RPMI7951 (cell line): ENCODE results near the gene C4orf54. TPM values are rescaled to one million over a fixed set of nuclear protein-coding genes. Genes with fewer than 3 reads are reported as not detected.

Experiments
- DNase-seq: peaks from one replicate; pipeline ENCODE4 v3.0.0-alpha.2; 2012; ENCODE audit warnings: low read depth
- total RNA-seq: library from RNA; depleted of rRNA; stranded (reverse); fragments of >200 nt; shearing (Covaris generic); gene quantifications from 2 replicates; pipeline ENCODE4 v1.2.3, GENCODE V29; 2014; rRNA removed

C4orf54 gene
- total RNA-seq, 1 experiment from 2014 or later: 1.4 TPM

DNA sequence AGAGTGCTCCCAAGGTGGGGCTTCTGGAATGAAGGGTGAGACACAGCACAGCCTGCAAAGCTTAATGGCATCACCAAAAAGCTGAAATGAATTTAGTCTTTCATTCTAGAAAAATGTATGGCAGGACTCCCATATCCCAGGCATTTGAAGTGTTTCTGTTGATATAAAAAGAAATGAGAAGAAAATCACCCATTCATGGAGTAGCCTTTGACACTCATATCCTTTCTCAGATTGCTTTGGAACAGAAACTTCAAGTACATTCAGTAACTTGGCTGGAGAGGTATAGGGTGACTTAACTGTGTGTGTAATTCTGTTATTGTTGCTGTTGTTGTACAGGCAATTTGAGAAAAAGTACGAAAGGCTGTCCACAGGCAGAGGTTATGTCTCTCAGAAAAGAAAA lies 35.3 kb downstream of the C4orf54 start:
- no peak for DNase-seq

DNA sequence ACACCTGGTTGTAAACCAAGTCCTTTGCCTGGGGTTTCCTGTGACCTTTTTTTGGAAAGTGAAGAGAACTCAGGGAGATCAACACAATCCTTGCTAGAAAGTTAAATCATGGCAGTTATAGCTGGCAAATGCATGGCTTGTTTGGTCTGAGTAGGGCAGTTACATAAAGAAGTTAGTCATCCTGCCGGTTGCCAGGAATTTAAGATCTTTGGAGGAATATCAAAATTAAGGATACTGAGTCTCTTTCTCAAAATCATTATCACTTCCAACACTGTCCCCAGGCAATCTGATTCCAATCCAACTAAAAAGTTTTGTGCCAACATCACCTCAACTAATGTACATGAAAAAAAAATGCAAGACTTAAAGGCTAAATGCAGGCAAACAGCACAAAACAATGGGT lies 40.3 kb downstream of the C4orf54 start:
- DNase-seq: peak; percentile 60

DNA sequence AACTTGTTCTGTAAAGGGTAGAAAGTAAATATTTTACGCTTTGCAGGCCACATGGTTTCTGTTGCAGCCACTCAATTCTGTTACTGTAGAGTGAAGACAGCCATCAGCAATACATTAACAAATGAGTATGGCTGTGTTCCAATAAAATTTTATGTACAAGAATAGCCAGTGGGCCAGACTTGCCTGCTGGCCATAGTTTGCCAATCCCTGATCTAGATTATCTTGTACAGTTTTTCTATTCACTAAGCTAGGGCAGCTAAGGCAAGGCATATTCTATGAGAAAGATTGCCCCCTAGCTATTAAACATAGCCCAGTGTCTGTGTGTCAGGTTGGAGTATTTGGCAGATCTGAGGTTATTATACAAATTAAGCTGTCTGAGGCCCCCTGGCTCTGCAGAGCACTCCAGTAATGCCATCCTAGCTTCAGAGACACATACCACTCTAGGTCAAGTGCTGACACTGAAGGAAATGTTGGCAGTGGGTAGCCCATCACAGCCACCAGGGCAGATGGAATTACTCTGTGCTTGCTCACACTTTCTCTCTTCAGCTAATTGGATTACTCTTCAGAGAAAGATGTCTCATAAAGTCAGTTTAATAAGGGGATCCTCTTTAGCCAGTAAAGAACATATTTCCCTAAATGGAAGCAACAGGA lies 42.3 kb downstream of the C4orf54 start:
- DNase-seq: no peak

DNA sequence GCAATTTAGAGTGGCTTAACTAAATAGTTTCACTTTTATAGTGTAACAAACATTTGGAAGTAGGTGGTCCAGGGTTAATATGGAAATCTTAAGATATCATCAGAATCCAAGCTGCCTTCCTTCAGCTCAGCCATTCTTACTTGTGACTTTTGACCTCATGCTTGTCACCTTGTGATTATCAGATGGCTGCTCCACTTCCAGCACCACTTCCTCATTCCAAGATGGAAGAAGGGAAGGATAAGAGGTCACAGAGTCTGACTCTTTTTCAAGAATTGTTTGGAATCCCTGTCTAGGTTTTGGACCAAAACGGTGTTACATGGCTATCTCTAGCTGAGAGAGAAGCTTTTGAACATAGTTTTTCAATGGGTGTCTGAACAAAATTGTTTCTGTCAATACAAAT lies 43.1 kb downstream of the C4orf54 start:
- no peak for DNase-seq

DNA sequence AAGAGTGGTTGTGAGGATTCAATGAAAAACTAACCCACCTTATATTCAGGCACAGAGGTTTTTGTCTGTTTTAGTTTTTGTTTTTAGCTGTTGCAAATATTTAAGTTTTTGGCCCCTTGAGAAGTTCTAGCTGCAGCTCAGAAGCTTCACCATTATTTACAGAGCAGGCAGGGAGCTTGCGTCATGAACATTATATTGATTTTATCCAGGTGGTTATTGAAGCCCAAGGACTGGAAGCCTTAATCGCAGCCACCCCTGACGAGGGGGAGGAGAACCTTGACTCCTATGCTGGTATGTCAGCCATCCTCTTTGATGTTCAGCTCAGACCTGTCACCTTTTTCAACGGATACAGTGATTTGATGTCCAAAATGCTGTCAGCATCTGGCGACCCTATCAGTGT lies 44.9 kb downstream of the C4orf54 start:
- DNase-seq: no peak

DNA sequence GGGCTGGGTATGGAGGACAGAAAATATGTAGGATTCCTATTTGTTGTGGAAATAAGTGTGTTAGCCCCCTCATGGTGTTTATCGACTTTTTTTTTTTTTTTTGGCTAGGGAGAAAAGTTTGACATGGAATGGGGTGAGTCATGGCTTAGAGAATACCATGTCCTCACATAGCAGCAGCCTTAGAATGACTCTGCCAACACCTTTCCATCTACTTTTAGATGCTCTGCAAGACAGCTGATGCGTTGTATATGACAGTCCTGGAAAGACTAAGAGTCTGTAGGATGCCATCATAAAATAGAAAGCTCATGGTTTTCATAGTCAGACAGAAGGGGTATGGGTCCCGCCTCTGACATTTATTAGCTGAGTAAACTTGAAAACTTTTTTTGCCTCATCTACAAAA lies 45.3 kb downstream of the C4orf54 start:
- no peak for DNase-seq

DNA sequence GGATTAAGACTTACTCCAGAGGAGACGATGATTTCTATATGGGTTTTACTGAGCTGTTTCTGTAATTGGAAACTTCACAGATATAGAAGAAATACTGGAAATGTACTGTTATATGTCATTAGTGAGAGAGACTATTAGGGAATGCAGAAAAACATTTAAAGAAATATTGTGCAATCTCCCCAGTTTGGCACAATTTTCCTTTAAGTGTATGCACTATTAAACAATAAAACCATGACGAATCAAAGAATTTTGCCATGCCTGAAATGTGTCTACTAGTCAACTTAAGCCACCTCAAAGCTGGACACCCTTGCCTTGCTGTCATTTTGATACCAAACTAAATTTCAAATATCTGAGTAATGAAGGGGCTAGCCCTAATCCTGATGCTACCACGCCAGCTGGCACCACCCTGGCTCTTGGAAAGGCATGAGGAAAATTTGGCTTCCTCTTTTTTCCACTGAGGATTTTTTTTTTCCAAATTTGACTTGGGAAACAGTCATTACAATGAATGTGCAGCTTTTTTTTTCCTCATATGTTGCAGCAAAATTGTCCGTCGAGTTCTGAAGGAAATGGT lies 46.9 kb downstream of the C4orf54 start:
- no peak for DNase-seq

DNA sequence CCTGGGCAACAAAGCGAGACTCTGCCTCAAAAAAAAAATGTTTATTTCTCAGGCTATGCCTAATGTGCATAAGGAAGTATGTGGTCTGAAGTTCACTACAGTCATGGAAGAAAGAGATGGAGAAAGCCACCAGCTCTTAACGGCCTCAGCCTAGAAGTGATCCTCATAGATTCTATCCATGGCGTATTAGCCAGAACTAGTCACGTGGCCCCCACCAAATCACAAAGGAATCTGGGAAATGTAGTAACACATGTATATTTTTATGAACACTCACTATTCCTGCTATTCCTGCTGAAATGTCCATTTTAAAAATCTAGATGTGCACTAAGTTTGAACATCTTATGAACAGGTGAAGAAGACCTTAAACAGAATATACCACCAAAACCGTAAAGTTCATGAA lies 49.2 kb downstream of the C4orf54 start:
- no peak for DNase-seq

Other genes with a start within 250 kb of the C4orf54 start
- not detected in 2 replicates for gene ADH7, start 222.5 kb downstream of the C4orf54 start, total RNA-seq
- gene C4orf17, start 146.8 kb downstream of the C4orf54 start, total RNA-seq: not detected in 2 replicates
- 9.7 and 10.8 TPM in 2 replicates for gene TRMT10A, start 93.8 kb downstream of the C4orf54 start, total RNA-seq
- gene MTTP, start 83.0 kb downstream of the C4orf54 start, total RNA-seq: under 0.01 and 0.39 TPM in 2 replicates
- not detected in 2 replicates for gene DAPP1, start 159.0 kb upstream of the C4orf54 start, total RNA-seq
- gene LAMTOR3, start 236.6 kb upstream of the C4orf54 start, total RNA-seq: 57.4 and 58.9 TPM in 2 replicates